HEK293T (cell line): ENCODE measurements around the gene PEX16.

Source experiments
- FOXA1 ChIP-seq: fragments of 450-650 bp; IDR thresholded peaks from 2 replicates; pipeline ENCODE4 v1.6.1; 2016; ENCODE audit warnings: mild to moderate bottlenecking
- L3MBTL2 ChIP-seq: fragments of 450-650 bp; conservative IDR thresholded peaks from 2 replicates; pipeline ENCODE4 v1.6.1; 2016; ENCODE audit warnings: mild to moderate bottlenecking

- TF ChIP-seq FOXA1 (no peak), L3MBTL2 (no peak)
These were observed 10.2 kb upstream of the PEX16 start for GRCh38 chr11:45927684-45928413.
